ENCODE results near the gene RAB36.

Gene RAB36

GRCh38 chr22:23105304-23105703 lies 40.0 kb upstream of the RAB36 start:
- DNase-seq (ENCODE audit: low read depth) = no peak
- no peak overlapping the region for H3K4me3 ChIP-seq (ENCODE audit: low read length)
- TF ChIP-seq CTCF (IDR thresholded peaks at IDR 0.05; ENCODE audit: insufficient read depth, low read depth, low read length, missing control alignments) = no peak

GRCh38 chr22:23105919-23106318 lies 39.4 kb upstream of the RAB36 start:
- no peak for TF ChIP-seq CTCF (IDR thresholded peaks at IDR 0.05; ENCODE audit: insufficient read depth, low read depth, low read length, missing control alignments)
- no peak for DNase-seq (ENCODE audit: low read depth)
- H3K4me3 ChIP-seq (ENCODE audit: low read length) = no peak overlapping the region

GRCh38 chr22:23106344-23106743 lies 38.9 kb upstream of the RAB36 start:
- no peak for DNase-seq (ENCODE audit: low read depth)
- no peak overlapping the region for H3K4me3 ChIP-seq (ENCODE audit: low read length)
- TF ChIP-seq CTCF (IDR thresholded peaks at IDR 0.05; ENCODE audit: insufficient read depth, low read depth, low read length, missing control alignments) = no peak

GRCh38 chr22:23106906-23107367 lies 38.3 kb upstream of the RAB36 start:
- H3K4me3 ChIP-seq (ENCODE audit: low read length) = no peak overlapping the region
- DNase-seq (ENCODE audit: low read depth) = no peak
- TF ChIP-seq CTCF (IDR thresholded peaks at IDR 0.05; ENCODE audit: insufficient read depth, low read depth, low read length, missing control alignments) = no peak

- H3K4me3 ChIP-seq (ENCODE audit: low read length) = no peak overlapping the region
- no peak for DNase-seq (ENCODE audit: low read depth)
- TF ChIP-seq CTCF (IDR thresholded peaks at IDR 0.05; ENCODE audit: insufficient read depth, low read depth, low read length, missing control alignments) = no peak
These were observed 37.6 kb upstream of the RAB36 start for GRCh38 chr22:23107487-23108248.

- H3K4me3 ChIP-seq (ENCODE audit: low read length) = no peak overlapping the region
- no peak for TF ChIP-seq CTCF (IDR thresholded peaks at IDR 0.05; ENCODE audit: insufficient read depth, low read depth, low read length, missing control alignments)
- no peak for DNase-seq (ENCODE audit: low read depth)
These were observed 36.8 kb upstream of the RAB36 start for GRCh38 chr22:23108249-23109078.
